Muscle of leg (tissue), 11 donors: Measurements from ENCODE around the gene SPIB. TPM values are rescaled to one million over a fixed set of nuclear protein-coding genes. Genes with fewer than 3 reads are reported as not detected.
"Not testable (repeated sequence)": the region's sequence is repeated elsewhere in the genome, so short reads cannot be mapped to it uniquely, and the experiment has no call there.

ENCODE experiments used
- DNase-seq: peaks from one replicate; pipeline ENCODE4 v3.0.0; 2013
- H3K27ac ChIP-seq: one replicate; pipeline ENCODE4 v1.5.1; 2013; ENCODE audit warnings: mild to moderate bottlenecking, low read length, control low read depth
- H3K27me3 ChIP-seq: one replicate; pipeline ENCODE4 v1.6.1; 2013; ENCODE audit warnings: low read length; ENCODE audit not compliant: control insufficient read depth, insufficient read depth
- H3K36me3 ChIP-seq: one replicate; pipeline ENCODE4 v1.6.1; 2013; ENCODE audit warnings: low read length; ENCODE audit not compliant: control insufficient read depth, insufficient read depth
- H3K4me1 ChIP-seq: one replicate; pipeline ENCODE4 v1.6.1; 2013; ENCODE audit warnings: low read length; ENCODE audit not compliant: control insufficient read depth, insufficient read depth
- H3K4me3 ChIP-seq: one replicate; pipeline ENCODE4 v1.5.1; 2013; ENCODE audit warnings: low read length, control low read depth
- H3K9me3 ChIP-seq: replicated peaks from 2 replicates; pipeline ENCODE4 v1.6.1; 2013; ENCODE audit warnings: low read depth, low read length; ENCODE audit not compliant: control insufficient read depth
- WGBS: methylation state at CpG from one replicate; pipeline ENCODE4 v1.1.5; 2013; ENCODE audit warnings: missing lambda C conversion rate; ENCODE audit not compliant: insufficient coverage; 5-methylcytosine and 5-hydroxymethylcytosine counted together
- polyA plus RNA-seq, 8 donors: library from polyadenylated mRNA; unstranded; fragments of 120-200 nt; gene quantifications; one replicate each; pipeline versions ENCODE4 v1.2.1 to v1.2.3, GENCODE V29; 2013; ENCODE audit warnings: inconsistent platforms in 1 of 8, low replicate concordance in 1 of 8; ENCODE audit not compliant: insufficient read length in 8 of 8, insufficient read depth in 1 of 8
- total RNA-seq: library from RNA; stranded (reverse); fragments of 120-200 nt; gene quantifications from one replicate; pipeline ENCODE4 v1.2.4, GENCODE V29; 2013

The SPIB gene
- total and polyA plus RNA-seq, 9 donors: 0.04 to 0.96 (median 0.50) TPM

DNA sequence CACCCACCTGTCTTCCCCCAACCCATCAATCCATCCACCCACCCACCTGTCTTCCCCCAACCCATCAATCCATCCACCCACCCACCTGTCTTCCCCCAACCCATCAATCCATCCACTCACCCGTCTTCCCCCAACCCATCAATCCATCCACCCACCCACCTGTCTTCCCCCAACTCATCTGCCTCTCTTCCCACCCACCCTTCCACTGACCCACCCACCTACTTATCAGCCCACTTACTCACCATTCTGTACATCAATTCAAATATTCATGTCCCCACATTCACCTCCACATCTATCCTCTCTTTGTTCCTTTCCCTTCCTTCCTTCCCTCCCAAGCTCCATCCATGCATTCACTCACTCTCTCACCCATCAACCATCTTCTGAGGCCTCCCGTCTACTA lies 20.4 kb downstream of the SPIB start:
- H3K9me3 ChIP-seq, H3K4me3 ChIP-seq, H3K27me3 ChIP-seq, H3K36me3 ChIP-seq, H3K27ac ChIP-seq, DNase-seq: not testable (repeated sequence)
- WGBS: 85% methylated on average over 1 of the region's 2 CpGs
- H3K4me1 ChIP-seq: peaks cover 16% of the 10 kb centered on the region

DNA sequence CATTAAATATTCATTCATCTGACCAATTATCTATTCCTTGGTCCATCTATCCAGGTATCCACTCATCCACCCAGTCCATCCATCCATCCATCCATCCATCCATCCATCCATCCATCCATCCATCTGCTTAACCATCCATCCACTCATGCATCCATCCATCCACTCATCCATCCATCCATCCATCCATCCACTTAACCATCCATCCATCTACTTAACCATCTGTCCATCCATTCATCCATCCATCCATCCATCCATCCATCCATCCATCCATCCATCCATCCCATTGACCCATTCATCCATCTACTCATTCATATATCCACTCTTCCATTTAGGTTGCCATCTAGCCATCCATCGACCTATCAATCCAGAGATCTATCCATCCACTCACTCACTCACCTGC lies 25.3 kb downstream of the SPIB start:
- Histone ChIP-seq H3K9me3 (no peaks in the 10 kb centered on the region), H3K27ac (no peak overlapping the region), H3K27me3 (peaks cover 3% of the 10 kb centered on the region), H3K36me3 (peaks cover 6% of the 10 kb centered on the region), H3K4me3 (no peak overlapping the region), H3K4me1 (no peaks in the 10 kb centered on the region)
- no CpG with 5 or more reads among the region's 1 CpG for whole genome bisulfite sequencing
- DNase-seq: no peak

DNA sequence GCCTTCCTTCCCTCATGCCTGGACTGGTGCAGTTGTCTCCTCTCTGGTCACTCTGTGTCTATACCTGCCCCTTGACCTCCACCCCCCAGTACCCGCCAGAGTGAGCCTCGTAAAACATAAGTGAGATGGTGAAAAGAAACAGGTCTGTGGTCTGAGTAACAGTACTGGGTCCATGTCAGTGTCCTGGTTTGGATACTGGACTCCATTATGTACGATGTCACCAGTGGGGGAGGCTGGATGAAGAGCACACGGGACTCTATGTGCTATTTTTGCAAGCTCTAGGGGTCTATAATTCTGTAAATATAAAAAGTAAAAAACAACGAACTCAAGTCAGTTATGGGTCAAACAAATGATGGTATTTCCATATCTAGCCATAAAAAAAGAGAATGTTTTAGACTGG lies 28.3 kb downstream of the SPIB start:
- Histone ChIP-seq H3K9me3 (no peaks in the 10 kb centered on the region), H3K27ac (no peak overlapping the region), H3K4me1 (no peaks in the 10 kb centered on the region), H3K36me3 (peaks cover 13% of the 10 kb centered on the region), H3K27me3 (peaks cover 10% of the 10 kb centered on the region), H3K4me3 (no peak overlapping the region)
- 80% methylated on average over 1 of the region's 5 CpGs for WGBS
- DNase-seq: no peak

DNA sequence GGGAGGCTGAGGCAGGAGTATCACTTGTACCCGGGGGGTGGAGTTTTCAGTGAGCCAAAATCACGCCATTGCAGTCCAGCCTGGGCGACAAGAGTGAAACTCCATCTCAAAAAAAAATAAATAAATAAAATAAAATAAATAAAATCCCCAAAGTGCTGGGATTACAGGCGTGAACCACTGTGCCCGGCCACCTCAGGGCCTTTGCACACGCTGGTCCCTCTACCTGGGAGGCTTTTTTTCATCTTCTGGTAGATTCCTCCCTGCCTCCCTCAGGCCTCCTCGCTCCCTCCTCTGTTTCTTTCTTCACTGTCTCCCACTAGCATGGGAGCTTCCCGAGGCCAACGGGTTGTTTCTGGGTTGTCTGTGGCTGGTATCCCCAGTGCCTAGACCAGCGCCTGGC lies 29.0 kb downstream of the SPIB start:
- no peaks in the 10 kb centered on the region for H3K4me1 ChIP-seq
- no peak overlapping the region for H3K4me3 ChIP-seq
- no peaks in the 10 kb centered on the region for H3K9me3 ChIP-seq
- WGBS: 98% methylated on average over 3 of the region's 10 CpGs
- no peak for DNase-seq
- peaks cover 13% of the 10 kb centered on the region for H3K36me3 ChIP-seq
- peaks cover 10% of the 10 kb centered on the region for H3K27me3 ChIP-seq
- H3K27ac ChIP-seq: no peak overlapping the region

DNA sequence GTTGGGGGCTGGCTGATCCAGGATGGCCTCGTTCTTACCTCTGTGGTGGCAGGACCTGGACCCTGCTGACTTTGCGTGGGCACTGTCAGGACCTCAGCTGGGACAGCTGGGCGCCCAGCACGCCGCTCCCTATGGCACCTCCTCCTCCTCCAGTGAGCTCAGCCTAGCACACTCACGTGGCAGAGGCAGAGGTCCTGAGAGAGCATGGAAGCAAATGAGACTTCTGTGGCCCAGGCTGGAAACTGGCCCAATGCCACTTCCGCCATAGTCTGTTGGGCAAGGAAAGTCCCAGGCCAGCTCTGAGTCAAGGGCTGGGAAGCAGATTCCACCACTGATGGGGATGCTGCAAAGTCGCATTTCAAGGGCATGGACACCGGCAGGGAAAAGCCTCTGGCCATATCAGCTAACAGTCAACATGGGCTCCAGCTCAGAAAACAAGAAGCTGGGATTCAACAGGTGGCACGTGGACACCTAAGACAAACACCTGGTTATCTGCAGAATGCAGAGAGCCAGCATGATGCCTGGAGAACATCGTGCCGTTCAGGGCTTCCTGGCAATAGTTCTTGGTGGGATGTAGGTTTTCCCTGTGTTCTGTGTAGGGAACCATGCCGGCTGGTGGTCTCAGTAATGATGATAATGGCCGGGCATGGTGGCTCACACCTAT lies 30.6 kb downstream of the SPIB start:
- peaks cover 13% of the 10 kb centered on the region for H3K27me3 ChIP-seq
- H3K4me3 ChIP-seq: no peak overlapping the region
- WGBS: 85% methylated on average over 11 of the region's 14 CpGs
- peaks cover 13% of the 10 kb centered on the region for H3K36me3 ChIP-seq
- H3K4me1 ChIP-seq: no peaks in the 10 kb centered on the region
- no peak overlapping the region for H3K27ac ChIP-seq
- DNase-seq: no peak
- no peaks in the 10 kb centered on the region for H3K9me3 ChIP-seq

DNA sequence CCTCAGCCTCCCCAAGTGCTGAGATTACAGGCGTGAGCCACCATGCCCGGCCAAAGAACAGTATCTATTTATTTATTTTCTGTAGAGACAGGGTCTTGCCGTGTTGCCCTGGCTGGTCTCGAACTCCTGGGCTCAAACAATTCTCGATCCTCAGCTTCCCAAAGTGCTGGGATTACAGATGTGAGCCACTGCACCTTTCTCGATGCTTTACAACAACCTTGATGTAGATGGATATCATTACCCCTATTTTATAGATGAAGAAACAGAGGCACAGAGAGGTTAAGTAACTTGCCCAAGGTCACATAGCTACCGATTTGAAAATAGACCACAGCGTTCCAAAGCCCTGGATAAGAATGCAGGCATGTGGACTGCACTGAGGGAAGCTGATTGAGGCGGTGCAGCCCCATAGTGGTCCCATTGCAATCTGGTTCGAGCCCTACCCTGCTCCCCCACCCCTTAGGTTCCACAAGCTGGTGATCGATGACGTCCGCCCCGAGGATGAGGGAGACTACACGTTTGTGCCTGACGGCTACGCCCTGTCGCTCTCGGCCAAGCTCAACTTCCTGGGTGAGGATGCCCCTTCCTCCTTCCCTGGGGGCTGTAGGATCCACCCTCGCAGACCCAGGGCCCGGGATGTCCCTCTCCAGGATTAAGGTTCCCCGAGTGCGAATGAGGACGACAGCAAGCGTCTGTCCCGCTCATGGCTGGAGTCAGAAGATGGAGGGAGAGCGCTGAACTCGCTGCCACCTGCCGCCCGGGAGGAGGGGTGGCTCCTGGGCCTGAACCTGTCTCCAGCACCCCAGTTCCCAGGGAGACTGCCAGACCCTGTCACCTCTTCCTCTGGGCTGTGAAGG lies 31.9 kb downstream of the SPIB start:
- Histone ChIP-seq H3K27me3 (peaks cover 15% of the 10 kb centered on the region), H3K27ac (no peak overlapping the region), H3K4me1 (no peaks in the 10 kb centered on the region), H3K4me3 (no peak overlapping the region), H3K9me3 (no peaks in the 10 kb centered on the region), H3K36me3 (peaks cover 13% of the 10 kb centered on the region)
- no peak for DNase-seq
- 55% methylated on average over 19 of the region's 30 CpGs for WGBS

DNA sequence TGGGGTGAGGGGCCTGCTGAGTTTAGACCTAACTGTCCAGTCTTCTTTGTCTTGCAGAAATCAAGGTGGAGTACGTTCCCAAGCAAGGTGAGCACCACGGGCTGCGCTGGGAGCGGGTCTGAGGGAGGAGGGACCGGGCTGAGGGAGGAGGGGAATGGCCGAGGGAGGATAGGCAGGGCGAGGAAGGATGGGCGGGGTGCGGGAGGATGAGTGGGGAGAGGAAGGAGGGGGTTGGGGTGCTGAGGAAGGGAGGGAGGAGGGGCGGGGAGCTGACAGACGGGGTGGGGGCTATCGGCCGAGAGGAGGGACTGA lies 32.4 kb downstream of the SPIB start:
- Histone ChIP-seq H3K4me1 (no peaks in the 10 kb centered on the region), H3K9me3 (no peaks in the 10 kb centered on the region), H3K27me3 (peaks cover 15% of the 10 kb centered on the region), H3K36me3 (peaks cover 13% of the 10 kb centered on the region), H3K27ac (no peak overlapping the region), H3K4me3 (no peak overlapping the region)
- WGBS: 30% methylated on average over 13 of the region's 13 CpGs
- DNase-seq: no peak

DNA sequence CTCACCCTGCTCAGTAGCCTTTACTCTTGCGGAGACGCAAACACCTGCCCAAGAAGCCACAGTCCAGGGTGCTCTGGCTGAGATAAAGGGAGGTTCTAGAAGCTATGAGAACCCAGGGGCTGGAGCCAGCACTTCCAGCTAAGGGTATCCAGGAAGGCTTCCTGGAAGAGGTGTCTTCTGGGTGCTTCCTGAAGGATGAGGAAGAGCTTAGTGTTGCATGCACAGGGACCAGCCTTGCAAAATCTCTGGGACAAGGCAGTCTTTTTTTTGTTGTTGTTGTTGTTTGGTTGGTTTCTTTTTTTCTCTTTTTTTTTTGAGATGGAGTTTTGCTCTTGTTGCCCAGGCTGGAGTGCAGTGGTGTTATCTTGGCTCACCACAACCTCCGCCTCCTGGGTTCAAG lies 34.5 kb downstream of the SPIB start:
- H3K36me3 ChIP-seq: peaks cover 7% of the 10 kb centered on the region
- WGBS: 80% methylated on average over 1 of the region's 3 CpGs

DNA sequence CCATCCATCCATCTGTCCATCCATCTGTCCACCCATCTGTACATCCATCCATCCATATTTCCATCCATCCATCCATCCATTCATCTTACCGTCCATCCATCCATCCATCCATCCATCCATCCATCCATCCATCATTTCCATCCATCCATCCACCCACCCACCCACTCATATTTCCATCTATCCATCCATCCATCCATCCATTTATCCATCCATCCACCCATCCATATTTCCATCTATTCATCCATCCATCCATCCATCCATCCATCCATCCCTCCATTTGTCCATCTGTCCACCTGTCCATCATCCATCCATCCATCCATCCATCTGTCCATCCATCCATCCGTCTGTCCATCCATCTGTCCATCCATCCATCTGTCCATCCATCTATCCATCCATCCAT lies 37.3 kb downstream of the SPIB start:
- Histone ChIP-seq H3K9me3 (no peaks in the 10 kb centered on the region), H3K27me3 (peaks cover 25% of the 10 kb centered on the region), H3K4me3 (no peak overlapping the region), H3K27ac (no peak overlapping the region), H3K4me1 (peaks cover 5% of the 10 kb centered on the region), H3K36me3 (no peaks in the 10 kb centered on the region)
- WGBS: 91% methylated on average over 2 of the region's 2 CpGs
- DNase-seq: no peak

More for the DNA sequence above, 34.5 kb downstream of the SPIB start:
- no peaks in the 10 kb centered on the region for H3K9me3 ChIP-seq
- no peak for DNase-seq
- H3K4me3 ChIP-seq: no peak overlapping the region
- H3K4me1 ChIP-seq: peaks cover 1% of the 10 kb centered on the region
- peaks cover 25% of the 10 kb centered on the region for H3K27me3 ChIP-seq
- no peak overlapping the region for H3K27ac ChIP-seq

DNA sequence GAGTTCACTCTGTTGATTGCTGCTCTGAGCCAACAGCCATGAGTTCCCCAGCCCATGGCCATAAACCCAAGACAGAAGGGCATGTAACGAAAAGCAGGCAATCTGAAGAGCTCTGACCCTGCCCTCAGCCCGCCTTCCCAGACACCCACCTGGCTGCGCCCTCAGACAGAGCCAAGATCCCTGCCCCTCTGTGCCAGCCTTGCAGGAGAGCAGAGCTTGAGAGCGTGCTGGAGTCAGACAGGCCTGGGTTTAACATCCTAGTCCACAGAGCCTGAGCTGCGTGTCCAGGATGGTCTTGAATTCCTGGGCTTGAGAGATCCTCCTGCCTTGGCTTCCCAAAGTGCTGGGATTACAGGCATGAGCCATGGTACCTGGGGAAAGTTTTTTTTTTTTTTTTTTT lies 38.6 kb downstream of the SPIB start:
- Histone ChIP-seq H3K9me3 (no peaks in the 10 kb centered on the region), H3K27ac (no peak overlapping the region), H3K27me3 (peaks cover 24% of the 10 kb centered on the region), H3K4me1 (peaks cover 5% of the 10 kb centered on the region), H3K36me3 (no peaks in the 10 kb centered on the region), H3K4me3 (no peak overlapping the region)
- DNase-seq: no peak
- 70% methylated on average over 5 of the region's 5 CpGs for WGBS
